ENCODE data around the gene IRF6. TPM values are rescaled to one million over a fixed set of nuclear protein-coding genes. Genes with fewer than 3 reads are reported as not detected.

IRF6 gene
- total RNA-seq, 1 experiment from 2014 or later = not detected

DNA sequence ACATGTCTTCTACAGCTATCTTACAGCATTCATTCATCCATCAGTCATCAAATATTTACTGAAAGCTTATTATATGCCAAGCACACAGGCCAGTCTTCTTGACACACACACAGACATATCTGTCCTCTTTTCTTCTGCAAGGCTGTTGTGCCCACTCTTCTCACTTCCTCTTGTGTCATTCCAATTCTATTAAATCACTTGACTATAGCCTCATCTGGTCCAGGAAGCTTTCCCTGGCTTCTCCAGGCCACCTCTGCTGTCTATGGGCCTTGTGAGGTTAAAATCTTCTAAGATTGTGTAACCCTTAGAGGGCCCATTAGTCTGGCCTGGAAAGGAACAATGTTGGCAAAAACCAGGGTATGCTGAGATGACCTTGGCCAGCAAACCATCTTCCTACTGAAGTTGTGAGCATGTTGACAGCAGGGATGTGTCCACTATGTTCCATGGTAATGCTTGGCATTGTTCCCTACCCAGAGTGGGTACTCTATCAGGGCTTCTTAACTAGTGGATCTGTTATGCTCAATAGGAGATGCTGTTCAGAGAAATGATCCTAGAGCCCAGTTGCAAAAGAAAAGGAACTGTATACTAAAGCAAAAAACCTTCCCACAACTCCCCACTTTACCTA lies 44.8 kb downstream of the IRF6 start:
- DNase-seq (ENCODE audit: low read depth) = no peak

DNA sequence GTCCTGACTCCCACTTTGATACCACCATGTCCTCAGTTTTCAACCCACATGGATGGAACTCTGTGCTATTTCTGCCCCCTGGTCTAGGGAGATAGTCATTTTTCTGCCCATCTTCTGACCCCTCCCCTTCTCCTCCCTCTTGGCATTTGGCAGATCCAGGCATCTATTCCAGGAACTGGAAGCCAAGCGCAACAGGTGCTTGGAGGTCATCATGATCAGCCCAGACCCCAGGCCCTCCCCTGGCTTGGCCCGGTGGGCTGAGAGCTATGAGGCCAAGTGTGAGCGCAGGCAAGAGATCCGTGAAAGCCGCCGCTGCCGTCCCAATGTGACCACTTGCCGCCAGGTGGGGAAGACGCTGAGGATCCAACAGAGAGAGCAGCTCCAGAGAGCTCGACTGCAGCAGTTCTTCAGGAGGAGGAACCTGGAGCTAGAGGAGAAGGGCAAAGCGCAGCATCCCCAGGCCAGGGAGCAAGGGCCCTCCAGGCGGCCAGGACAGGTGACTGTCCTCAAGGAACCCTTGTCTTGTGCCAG lies 46.0 kb downstream of the IRF6 start:
- DNase-seq (ENCODE audit: low read depth) = no peak

DNA sequence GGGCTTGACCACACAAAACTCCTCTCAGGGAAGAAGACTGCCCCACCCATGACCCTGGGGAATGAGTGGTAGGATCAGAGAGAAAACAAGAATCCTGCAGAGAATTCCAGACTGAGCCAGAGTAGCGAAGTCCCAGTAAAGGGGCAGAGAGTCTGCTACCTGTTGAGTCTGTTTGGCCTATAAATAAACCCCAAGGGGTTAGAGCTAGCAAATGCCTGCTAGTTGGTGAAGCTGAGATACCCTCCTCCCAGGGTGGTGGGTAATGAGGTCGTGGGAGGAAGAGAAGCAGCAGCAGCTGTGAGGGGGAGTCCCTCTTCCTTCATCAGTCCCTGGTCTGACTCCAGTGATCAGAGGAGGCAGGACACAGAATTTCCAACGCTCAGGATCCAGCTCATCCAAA lies 47.5 kb downstream of the IRF6 start:
- DNase-seq (ENCODE audit: low read depth) = no peak

DNA sequence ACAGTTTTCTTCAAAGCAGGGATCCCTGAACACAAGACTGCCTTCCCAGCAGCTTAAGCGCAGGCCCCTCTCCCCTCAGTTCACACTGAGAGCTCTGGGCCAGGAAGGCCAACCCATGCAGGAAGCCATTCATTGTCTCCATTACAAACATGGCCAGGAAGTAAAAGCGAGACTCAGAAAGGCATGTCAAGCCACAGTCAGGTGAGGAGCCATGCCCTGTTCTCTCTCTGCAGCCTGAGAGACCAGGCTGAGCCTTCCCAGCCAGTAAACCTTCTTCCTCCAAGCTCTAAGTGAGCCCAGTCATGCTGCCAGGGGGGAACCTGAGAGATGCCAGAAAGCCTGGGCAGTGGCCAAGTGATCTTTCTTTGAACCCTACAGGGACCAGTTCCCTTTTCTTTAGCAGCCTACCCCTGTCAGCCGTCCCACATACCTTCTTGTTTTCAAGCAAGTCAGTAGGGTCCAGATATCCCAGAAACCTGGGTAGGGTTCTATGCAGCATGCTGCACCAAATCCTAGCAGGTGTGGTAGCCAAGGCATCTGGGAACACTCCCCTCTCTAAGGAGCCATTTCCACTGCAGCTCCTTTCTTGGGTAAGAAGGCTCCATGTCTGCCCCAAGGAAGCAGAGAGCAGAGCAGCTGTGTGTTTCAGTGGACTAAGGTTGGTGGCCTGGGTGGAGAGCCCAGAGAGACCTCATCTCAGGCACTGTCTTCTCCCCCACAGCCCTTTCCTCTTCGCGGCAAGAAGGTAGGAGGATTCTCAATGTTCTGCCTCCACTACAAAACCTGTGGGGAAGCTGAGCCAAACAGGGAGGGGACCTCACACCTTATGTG lies 49.1 kb downstream of the IRF6 start:
- DNase-seq (ENCODE audit: low read depth) = no peak

DNA sequence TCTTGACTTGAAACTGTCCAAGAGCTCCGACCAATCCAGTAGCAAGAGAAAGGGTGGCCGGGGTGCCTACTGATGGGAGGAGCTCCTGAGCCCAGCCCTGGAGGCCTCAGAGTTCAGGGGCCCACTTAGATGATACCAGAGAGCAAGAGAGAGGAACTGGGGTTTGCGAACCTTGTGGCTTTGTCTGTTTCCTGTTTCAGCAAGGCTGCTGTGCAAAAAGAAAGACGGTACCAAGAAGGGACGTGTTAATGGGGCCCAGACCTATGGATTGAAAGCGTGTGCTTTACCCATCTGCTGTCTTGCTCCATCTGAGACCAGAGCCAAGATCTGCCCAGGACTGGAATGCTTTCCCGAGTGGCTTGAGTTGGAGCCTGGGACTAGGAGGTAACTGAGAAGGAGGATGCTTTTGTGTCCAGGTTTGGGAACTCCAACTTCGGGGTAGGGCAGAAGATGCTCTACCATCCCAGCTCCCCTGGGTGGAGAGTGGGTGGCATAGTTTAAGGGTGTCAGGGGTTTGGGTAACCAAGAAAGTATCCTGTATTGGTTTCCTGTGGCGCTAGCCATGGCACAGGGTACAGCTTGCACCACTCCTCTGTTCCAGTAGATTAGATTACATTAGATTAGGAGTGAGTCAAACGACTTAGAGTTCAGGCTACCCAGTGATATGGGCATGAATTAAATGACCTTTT lies 49.9 kb downstream of the IRF6 start, which contains the start of gene TRAF3IP3:
TRAF3IP3 (plus strand) TSS at position 128 of the 689 bp plus-strand sequence. CDS start 3,987 bp downstream, outside the sequence.
- DNase-seq (ENCODE audit: low read depth) = no peak

DNA sequence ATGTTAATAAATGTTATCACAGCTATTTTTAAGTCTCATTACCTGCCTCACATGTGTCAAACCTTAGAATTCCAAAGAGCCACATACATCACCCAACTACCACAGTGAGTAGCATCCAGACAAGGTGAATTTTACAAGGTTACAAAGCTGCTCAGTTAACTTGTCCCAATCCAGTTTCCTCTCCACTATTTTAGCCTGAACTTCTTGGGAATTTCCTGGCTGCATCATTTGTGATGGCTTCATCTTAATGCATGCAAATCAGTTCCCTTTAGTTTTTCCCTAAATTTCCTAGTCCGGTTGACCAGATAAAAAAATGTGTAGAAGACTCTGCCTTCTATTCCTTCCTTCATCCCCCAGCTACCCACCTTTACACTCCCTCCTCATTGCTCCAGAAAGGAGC lies 50.7 kb downstream of the IRF6 start:
- DNase-seq (ENCODE audit: low read depth) = no peak

DNA sequence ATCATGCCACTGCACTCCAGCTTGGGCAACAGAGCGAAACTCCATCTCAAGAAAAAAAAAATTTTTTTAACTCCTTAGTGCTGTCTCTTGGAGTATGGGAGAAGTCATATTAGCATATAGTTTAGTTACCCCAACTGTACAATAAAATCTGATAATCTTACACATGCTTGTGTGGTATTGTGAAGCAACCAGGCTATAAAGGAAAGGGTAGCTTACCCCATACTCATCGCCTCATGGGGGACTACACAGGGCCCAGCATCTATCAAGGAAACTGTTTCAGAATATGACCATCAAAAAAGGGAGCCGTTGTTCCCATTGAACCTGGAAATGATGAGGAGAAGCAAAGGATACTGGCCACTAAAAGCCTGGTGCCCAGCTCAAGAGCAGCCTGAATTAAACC lies 53.1 kb downstream of the IRF6 start:
- no peak for DNase-seq (ENCODE audit: low read depth)

DNA sequence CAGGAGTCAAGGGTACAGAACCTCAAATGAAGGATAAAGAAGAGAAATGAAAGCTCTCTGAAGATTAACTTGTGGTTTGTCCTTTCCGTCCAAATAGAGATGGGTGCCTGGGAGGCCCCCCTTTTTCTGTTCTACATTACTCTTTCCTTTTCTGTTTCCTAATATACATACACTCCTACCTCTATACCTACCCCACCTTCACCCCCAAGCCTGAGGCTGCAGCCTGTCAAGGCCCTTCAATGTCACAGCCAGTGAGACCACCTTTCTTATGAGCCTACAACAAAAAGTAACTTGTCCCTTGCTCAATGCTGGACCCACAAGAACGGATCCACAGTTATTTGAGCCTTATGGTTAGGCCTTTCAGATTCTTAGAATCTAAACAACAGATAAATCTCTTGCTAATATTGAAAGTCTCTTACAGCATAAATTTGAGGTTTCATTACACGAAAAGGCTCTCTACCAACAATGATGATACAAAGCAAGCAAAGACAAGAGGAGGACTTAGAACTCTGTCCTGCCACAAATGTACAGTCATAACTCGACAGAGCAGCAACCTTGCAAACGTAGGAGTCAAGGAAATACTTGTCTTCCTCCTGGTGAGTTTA lies 54.2 kb downstream of the IRF6 start:
- no peak for DNase-seq (ENCODE audit: low read depth)

DNA sequence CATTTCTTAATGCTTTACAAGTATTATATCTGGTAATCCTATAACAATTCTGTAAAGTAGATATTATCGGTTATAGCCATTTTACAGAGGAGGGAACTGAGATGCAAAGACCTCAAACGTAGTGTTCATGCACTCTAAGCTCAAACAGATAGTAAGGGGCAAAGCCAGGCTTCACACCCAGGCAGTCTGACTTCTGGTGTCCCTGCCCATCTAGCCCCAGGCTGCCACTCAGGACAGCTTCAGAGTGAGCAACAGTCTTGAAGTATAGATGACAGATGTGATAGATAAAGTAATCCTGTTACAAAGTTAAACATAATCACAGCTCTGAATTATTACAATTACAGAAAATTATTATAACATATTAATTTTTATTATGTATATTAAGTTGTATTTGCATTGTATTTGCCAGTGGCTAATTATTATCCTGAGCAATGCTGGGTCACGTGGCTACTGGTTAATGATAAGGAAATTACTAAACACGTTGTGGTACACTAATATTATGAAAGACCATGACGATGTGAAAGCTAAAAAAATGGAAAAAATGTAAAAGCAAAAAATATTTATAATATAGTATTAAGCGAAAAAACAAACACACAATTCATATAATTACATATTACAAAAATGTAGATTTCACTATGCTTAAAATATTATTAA lies 56.1 kb downstream of the IRF6 start:
- DNase-seq (ENCODE audit: low read depth) = no peak

DNA sequence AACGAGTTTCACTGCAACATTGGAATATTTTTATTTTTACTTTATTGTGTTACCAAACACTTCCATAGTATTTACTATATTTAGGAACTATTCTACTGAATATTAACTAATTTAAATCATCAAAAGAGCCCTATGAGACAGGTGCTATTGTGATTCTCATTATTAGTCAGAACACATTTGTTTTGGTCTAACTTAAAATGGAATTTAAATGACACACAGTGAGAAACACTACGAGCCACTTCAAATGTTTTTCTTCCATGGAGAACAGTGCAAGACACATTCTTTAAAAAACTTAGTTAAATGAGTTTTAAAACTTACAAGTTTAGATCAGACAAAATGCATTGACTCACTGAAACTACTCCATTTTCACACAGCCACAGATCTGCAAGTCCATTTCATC lies 56.7 kb downstream of the IRF6 start:
- no peak for DNase-seq (ENCODE audit: low read depth)

DNA sequence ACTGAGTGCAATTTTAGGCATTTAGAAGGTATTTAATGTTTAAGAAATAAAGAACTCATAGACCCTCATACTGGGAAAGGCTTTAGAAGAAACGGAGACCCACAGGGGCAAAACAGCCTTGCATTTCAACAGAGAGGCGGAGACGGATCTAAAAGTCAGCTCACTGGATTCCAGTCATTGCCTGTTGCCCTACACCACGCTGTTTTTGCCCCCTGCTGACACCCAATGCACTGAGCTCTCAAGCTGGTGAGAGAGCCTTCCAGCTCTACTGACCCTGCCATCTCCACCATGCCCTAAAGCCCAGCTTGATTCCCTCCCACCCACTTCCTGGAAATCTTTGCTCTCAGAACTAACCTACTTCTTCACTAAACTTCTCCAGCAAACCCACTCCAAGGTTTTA lies 57.3 kb downstream of the IRF6 start:
- DNase-seq (ENCODE audit: low read depth) = no peak

DNA sequence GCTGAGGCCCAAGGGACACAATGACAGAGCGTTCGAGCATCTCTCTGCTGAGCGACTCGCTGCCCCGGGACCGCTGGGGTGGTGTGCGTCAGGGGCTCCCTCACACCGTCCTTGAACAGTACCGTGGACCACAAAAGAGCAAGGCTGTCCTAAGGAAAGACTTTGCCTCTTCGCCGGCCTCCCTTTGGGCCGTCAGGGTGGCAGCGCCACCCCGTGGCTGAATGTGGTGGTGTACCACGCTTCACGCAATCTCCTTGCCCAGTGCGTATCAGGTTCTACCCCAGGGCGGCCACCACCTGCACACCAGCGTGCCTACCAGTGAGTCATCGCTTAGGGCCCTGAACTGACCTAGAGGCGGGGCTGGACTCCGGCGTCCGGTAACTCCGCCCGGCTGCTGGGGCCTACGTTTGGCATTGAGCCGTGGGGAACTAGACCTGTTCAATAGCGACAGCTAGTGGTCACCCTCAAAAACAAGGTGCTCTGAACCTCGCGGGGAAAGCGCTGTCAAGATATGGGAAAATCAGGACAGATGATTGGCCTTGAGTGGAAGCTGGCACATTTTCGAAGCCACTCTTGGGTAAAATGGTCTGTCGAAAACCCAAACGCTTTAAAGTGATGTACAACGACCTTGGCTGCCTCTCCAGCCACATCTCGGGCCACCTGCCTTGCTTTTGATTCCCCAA lies 58.2 kb downstream of the IRF6 start:
- peak; percentile 88 for DNase-seq (ENCODE audit: low read depth)

DNA sequence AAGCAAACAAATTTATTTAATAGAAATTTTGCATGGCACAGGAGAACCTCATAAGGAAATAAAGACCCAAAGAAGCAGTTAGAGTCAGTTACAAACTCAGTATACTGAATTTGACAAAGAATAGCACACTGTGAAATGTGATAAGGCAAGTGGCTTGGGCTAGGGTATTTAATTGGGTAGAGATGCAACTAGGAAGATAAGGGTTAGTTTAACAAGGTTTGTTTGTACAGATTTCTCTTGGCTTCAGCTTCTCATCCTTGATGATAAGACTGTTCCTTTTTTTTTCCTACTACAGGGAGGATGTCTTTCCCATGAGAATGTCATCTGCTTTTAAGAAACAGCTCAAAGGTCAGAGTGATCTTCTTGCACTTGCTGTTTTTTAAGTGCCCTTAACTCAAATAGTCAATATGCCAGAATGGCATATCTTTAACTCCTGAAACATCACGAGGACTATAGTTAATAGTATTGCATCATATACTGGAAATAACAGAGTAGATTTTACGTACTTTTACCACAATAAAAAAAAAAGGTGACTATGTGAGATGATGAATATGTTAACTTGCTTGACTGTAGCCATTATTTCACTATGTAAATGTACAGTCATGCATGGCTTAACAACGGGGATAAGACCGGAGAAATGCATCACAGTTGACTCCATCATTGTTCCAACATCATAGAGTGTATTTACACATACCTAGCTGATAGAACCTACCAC lies 59.3 kb downstream of the IRF6 start:
- no peak for DNase-seq (ENCODE audit: low read depth)

DNA sequence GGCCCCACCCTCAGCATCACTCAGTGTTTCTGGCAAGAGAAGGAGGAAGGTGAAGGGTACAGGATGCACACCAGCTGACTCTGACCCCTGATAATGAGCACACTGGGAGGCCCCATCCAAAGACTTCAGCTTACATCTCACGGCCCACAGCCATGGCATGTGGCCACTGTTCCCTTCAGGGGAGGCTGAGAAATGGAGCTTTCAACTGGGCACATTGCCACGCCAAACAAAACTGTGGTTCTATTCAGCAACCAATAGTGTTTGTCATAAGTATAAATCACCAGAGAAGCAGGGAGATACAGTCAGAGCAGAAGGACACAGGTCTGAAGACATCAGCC lies 62.8 kb downstream of the IRF6 start:
- peak; percentile 73 for DNase-seq (ENCODE audit: low read depth)

DNA sequence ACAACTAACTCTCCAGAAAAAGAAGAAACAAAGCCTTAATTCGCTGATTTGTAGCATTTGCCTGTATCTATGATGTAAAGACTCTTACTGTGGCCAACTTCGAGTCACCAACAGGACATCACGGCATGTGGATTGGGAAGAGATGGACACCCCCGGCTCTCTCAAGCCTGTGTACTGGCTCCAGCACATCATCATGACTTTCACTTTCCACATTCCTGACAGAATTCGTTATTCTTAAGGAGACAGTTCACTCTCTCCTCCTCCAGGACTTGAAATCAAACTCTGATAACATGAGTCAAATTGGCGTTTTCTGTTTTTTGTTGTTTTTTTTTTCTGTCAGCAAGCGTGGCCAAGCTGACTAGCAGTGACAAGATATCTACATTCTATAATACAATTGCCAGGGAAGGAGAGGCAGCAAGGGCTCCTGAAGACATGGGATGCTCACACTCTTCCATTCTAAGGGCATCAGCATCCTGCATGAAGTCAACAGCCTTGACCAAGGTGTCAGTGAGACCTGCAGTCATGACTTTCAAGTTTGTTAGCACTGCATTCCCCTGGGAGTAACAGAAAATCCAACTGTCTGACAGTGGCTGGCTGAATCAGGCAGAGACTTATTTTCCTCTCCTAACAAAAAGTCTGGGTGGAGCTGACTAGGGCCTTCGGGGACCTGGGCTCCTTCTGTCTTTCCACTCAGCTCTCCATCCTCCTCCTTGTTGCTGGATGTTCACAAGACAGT lies 63.4 kb downstream of the IRF6 start:
- DNase-seq (ENCODE audit: low read depth) = peak; percentile 45

DNA sequence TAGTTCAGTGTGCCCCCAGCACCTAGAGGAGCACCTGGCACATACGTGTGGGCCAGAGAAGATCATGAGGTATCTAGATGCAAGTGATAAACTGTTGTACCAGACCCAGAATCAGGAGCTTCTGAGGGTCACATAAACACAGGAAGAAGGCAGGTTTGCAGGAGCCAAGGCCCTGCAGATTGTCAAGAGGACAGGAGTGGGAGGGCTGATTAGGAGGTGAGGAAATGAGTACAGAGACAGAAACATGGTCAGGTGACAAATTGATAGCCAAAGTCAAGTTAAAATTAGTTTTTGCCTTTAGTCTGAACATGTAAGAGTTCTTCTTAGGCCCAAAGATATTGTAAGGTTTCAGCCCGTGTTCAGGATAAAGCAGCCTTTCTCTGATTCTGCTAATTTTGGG lies 64.1 kb downstream of the IRF6 start:
- DNase-seq (ENCODE audit: low read depth) = no peak

DNA sequence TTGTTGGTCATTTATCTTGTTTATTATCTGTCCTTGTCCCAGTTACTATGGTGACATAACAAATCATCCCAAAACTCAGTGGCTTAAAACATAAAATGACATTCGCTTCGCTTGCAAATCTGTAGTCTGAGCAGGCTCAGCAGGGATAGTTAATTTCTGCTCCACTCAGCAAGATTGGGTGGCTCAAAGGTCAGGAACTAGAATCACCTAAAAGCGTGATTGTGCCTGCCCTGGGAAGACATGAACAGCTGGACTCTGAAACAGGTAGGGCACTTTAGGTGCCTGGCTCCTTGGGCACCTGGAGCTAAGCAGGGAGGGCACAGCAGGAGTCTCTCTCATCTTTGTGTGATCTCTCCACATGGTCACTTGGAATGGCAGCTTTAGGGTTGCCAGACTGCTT lies 64.7 kb downstream of the IRF6 start:
- no peak for DNase-seq (ENCODE audit: low read depth)

DNA sequence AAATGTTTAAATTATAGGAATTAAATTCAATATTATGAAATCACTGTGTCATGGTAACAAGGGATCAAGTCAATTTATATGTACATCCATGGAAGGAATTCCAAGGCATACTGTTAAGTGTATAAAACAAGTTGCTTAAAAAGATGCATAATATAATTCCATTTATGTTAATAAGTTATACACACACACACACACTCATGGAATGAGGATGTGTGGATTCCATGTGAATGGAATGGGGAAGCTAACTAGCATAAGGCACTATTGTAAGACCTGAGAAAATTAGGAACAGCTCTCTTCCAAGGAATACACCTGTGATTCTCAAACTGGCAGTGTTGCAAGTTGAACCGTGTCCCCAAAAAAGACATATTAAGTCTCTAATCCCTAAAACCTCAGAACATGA lies 67.7 kb downstream of the IRF6 start:
- DNase-seq (ENCODE audit: low read depth) = no peak

DNA sequence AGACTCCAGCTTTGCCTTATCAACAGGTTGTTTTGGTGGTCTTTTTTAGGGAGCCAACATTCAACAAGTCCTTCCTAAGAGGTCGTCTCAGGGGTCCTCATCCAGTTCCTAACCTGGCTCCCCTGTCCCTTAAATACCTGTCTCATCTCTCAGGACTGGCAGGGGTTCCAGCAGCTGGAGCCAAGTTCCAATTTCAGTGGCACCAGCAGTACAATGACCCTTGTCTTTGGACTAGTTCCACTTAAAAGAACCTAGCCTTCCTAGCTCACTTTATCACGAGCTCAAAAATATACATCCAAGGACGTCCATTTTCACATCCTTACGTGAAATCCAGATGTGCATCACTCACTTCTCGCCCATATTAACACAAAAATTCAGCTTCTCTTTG lies 68.8 kb downstream of the IRF6 start:
- DNase-seq (ENCODE audit: low read depth) = no peak

Data from LHCN-M2 (cell line).